Gastroesophageal sphincter (tissue), 3 donors: Measurements from ENCODE around the gene SHKBP1.

Experiments used
- POLR2A ChIP-seq, 2 donors: fragments of 450-650 bp; IDR thresholded peaks; one replicate each; pipeline ENCODE4 v1.6.1; 2017; ENCODE audit warnings: antibody characterized with exemption in 2 of 2, mild to moderate bottlenecking in 2 of 2, moderate library complexity in 1 of 2
- POLR2AphosphoS5 ChIP-seq: sonication (generic); formaldehyde crosslinking; IDR thresholded peaks from one replicate; pipeline ENCODE4 v1.6.1; 2017; ENCODE audit warnings: antibody characterized with exemption
- TF ChIP-seq, protein P1 (sequence below), 4 experiments: fragments of 200-600 bp in 2 of 4; fragments of 450-650 bp in 2 of 4; sonication (generic) in 1 of 4; IDR thresholded peaks; one replicate each; pipeline ENCODE4 v1.5.1; 2017 to 2019; ENCODE audit warnings: antibody characterized with exemption in 4 of 4, mild to moderate bottlenecking in 2 of 4, moderate library complexity in 2 of 4

DNA sequence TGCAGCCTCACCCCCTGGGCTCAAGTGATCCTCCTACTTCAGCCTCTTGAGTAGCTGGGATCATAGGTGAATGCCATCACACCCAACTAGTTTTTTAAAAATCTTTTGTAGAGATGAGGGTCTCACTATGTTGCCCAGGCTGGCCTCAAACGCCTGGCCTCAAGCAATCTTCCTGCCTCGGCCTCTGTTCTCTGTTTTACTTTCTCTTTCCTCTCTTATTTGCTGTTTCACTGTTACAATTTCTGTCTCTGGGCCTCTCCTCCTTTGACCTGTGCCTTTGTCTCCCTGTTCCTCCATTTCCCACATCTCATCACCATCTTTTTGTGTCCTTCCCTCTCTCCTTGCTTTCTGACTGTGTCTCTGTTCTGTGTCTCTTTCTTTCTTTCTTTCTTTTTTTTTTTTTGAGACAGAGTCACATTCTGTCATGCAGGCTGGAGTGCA lies 9.3 kb downstream of the SHKBP1 start:
- TF ChIP-seq POLR2A (IDR thresholded peaks at IDR 0.05) (no peak), POLR2AphosphoS5 (no peak)
- TF ChIP-seq, protein P1, sequence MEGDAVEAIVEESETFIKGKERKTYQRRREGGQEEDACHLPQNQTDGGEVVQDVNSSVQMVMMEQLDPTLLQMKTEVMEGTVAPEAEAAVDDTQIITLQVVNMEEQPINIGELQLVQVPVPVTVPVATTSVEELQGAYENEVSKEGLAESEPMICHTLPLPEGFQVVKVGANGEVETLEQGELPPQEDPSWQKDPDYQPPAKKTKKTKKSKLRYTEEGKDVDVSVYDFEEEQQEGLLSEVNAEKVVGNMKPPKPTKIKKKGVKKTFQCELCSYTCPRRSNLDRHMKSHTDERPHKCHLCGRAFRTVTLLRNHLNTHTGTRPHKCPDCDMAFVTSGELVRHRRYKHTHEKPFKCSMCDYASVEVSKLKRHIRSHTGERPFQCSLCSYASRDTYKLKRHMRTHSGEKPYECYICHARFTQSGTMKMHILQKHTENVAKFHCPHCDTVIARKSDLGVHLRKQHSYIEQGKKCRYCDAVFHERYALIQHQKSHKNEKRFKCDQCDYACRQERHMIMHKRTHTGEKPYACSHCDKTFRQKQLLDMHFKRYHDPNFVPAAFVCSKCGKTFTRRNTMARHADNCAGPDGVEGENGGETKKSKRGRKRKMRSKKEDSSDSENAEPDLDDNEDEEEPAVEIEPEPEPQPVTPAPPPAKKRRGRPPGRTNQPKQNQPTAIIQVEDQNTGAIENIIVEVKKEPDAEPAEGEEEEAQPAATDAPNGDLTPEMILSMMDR (IDR thresholded peaks at IDR 0.05), result no peak
